ENCODE results near the gene VARS2. TPM values are rescaled to one million over a fixed set of nuclear protein-coding genes. Genes with fewer than 3 reads are reported as not detected.

The VARS2 gene
- total RNA-seq, 1 donor = 17.3 TPM

GRCh38 chr6:30951907-30952469 lies 38.0 kb downstream of the VARS2 start:
- H3K4me3 ChIP-seq (ENCODE audit: low read depth, low read length) = no peak overlapping the region
- no peak for DNase-seq (ENCODE audit: low read depth)
- TF ChIP-seq, protein P1, sequence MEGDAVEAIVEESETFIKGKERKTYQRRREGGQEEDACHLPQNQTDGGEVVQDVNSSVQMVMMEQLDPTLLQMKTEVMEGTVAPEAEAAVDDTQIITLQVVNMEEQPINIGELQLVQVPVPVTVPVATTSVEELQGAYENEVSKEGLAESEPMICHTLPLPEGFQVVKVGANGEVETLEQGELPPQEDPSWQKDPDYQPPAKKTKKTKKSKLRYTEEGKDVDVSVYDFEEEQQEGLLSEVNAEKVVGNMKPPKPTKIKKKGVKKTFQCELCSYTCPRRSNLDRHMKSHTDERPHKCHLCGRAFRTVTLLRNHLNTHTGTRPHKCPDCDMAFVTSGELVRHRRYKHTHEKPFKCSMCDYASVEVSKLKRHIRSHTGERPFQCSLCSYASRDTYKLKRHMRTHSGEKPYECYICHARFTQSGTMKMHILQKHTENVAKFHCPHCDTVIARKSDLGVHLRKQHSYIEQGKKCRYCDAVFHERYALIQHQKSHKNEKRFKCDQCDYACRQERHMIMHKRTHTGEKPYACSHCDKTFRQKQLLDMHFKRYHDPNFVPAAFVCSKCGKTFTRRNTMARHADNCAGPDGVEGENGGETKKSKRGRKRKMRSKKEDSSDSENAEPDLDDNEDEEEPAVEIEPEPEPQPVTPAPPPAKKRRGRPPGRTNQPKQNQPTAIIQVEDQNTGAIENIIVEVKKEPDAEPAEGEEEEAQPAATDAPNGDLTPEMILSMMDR (IDR thresholded peaks at IDR 0.05; ENCODE audit: insufficient read depth, low read depth, low read length) = no peak

DNA sequence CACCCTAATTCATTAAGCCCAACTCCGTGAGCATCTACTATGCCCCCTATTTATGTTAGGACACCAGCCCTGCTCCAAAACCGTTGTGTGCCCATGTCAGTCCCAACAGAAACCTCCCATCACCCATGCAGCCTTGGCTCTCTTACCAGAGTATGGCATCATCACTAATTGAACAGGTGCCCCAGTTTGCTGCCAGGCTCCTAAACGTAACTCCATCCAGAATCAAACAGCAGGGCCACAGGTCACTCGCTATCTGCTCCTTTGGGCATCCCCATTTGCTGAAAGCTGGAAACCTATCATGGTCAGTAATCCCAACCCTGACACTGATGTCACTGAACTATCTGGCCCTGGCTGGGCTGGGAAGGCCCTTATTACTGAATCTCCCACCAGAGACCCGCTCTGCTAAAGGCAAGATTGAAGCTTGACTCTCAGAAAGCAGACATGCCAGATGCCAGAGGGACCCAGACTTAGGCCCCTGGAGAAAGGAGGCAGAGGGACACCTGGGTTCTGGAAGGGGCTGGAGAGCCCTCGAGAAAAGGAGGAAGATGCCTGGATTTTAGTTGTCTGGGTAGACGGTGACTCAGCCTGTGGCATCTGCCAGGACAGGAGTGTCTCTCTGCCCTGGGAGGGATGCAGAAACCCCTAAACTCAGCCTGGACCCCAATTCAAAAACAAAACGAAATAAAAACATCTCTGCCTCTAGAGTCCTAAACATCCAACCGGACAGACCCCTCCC lies 40.8 kb downstream of the VARS2 start:
- no peak for DNase-seq (ENCODE audit: low read depth)
- TF ChIP-seq, protein P1 (IDR thresholded peaks at IDR 0.05; ENCODE audit: insufficient read depth, low read depth, low read length) = no peak
- peak overlapping the region; percentile 51 for H3K4me3 ChIP-seq (ENCODE audit: low read depth, low read length)

DNA sequence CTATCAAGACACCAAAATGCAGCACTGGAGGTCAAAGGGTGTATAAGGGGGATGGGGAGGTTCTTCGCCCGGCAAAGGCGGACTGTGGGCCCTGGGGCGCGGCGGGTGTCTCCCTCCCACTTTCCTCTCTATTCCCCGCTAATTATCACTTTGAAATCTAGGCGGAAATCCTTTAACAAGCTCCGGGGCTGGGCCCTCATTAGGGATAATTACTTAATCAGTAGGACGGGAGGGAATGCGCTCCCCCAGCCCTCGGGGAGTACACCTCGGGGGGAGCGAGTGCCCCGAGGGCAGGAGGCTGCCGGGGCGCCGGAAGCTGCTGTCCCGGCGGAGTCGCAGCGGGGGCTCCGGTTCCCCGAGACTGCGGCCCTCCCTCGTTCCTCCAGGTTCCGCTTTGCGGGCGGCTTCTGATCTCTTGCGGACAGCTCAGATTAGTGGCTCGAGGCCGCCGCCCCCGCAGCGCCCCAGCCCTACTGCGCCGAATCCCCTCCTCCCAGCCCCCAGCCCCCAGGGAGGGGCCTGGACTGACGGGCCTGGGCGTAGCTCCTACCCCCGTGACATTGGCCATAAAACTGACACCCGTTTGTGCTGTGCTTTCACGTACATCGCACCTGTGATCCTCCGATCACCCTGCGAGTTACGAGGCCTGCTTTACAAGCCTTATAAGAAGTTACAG lies 41.5 kb downstream of the VARS2 start:
- TF ChIP-seq, protein P1 (IDR thresholded peaks at IDR 0.05; ENCODE audit: insufficient read depth, low read depth, low read length) = no peak
- DNase-seq (ENCODE audit: low read depth) = peak; percentile 32
- H3K4me3 ChIP-seq (ENCODE audit: low read depth, low read length) = peak overlapping the region; percentile 51

GRCh38 chr6:30957716-30958115 lies 43.7 kb downstream of the VARS2 start:
- DNase-seq (ENCODE audit: low read depth) = no peak
- TF ChIP-seq, protein P1 (IDR thresholded peaks at IDR 0.05; ENCODE audit: insufficient read depth, low read depth, low read length) = no peak
- no peak overlapping the region for H3K4me3 ChIP-seq (ENCODE audit: low read depth, low read length)

- TF ChIP-seq, protein P1 (IDR thresholded peaks at IDR 0.05; ENCODE audit: insufficient read depth, low read depth, low read length) = no peak
- no peak overlapping the region for H3K4me3 ChIP-seq (ENCODE audit: low read depth, low read length)
- DNase-seq (ENCODE audit: low read depth) = peak; percentile 36
Measured at GRCh38 chr6:30960907-30961673, 47.1 kb downstream of the VARS2 start.

DNA sequence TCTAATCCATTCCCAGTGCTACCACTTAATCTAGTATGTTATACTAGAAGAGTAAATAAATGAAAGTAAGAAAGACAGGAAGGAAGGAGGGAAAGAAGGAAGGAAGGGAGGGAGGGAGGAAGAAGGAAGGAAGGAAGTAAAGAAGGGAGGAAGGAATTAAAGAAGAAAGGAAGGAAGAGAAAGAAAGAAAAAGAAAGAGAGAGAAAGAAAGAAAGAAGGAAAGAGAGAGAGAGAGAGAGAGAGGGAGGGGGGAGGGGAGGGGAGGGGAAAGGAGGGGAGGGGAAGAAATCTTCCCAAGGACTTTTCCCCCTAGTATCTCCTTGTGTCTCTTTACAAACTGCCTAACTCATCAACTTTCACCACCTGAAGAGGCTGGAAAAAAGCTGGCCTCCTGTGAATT lies 48.7 kb downstream of the VARS2 start:
- no peak overlapping the region for H3K4me3 ChIP-seq (ENCODE audit: low read depth, low read length)
- TF ChIP-seq, protein P1 (IDR thresholded peaks at IDR 0.05; ENCODE audit: insufficient read depth, low read depth, low read length) = no peak
- DNase-seq (ENCODE audit: low read depth) = no peak

Measured in fibroblast of villous mesenchyme (primary cell).